ENCODE results near the gene SLC25A17.
"Not testable (repeated sequence)": the region's sequence is repeated elsewhere in the genome, so short reads cannot be mapped to it uniquely, and the experiment has no call there.

The SLC25A17 gene

GRCh38 chr22:40751250-40751649 lies 67.9 kb downstream of the SLC25A17 start:
- DNase-seq, result no peak

- no peak for DNase-seq
Observed at GRCh38 chr22:40749829-40750228, 69.3 kb downstream of the SLC25A17 start.

GRCh38 chr22:40748388-40749355 lies 70.5 kb downstream of the SLC25A17 start:
- DNase-seq, result no peak

- peak in 1 of 2 experiments; percentile 49 for DNase-seq
Observed at GRCh38 chr22:40747361-40747760, 71.8 kb downstream of the SLC25A17 start.

- no peak for DNase-seq
Observed at GRCh38 chr22:40746428-40747220, 72.5 kb downstream of the SLC25A17 start.

GRCh38 chr22:40743768-40744167 lies 75.4 kb downstream of the SLC25A17 start:
- no peak for DNase-seq

- peak; percentile 51 to 65 for DNase-seq
Observed at GRCh38 chr22:40741116-40741515, 78.0 kb downstream of the SLC25A17 start.

GRCh38 chr22:40739721-40740120 lies 79.4 kb downstream of the SLC25A17 start:
- DNase-seq, result no peak

- DNase-seq, result no peak
Observed at GRCh38 chr22:40733919-40734318, 85.2 kb downstream of the SLC25A17 start.

GRCh38 chr22:40732999-40733292 lies 86.2 kb downstream of the SLC25A17 start:
- no peak for DNase-seq

- no peak for DNase-seq
Observed at GRCh38 chr22:40729284-40729683, 89.9 kb downstream of the SLC25A17 start.

- DNase-seq, result peak; percentile 66 to 88
Observed at GRCh38 chr22:40728731-40729189, 90.4 kb downstream of the SLC25A17 start.

- no peak for DNase-seq
Observed at GRCh38 chr22:40727964-40728615, 91.1 kb downstream of the SLC25A17 start.

GRCh38 chr22:40727070-40727963 lies 91.8 kb downstream of the SLC25A17 start:
- DNase-seq, result no peak

- no peak for DNase-seq
Observed at GRCh38 chr22:40726514-40726913, 92.6 kb downstream of the SLC25A17 start.

- no peak for DNase-seq
Observed at GRCh38 chr22:40723396-40723933, 95.7 kb downstream of the SLC25A17 start.

GRCh38 chr22:40721266-40721665 lies 97.9 kb downstream of the SLC25A17 start:
- DNase-seq, result peak; percentile 38 to 59

- no peak for DNase-seq
Observed at GRCh38 chr22:40720538-40721256, 98.4 kb downstream of the SLC25A17 start.

GRCh38 chr22:40720156-40720537 lies 99.0 kb downstream of the SLC25A17 start:
- DNase-seq, result not testable (repeated sequence)

Measured in NCI-H524 (cell line).